GM18507 (cell line): Measurements from ENCODE around the gene SMIM41.
"Not testable (repeated sequence)": the region's sequence is repeated elsewhere in the genome, so short reads cannot be mapped to it uniquely, and the experiment has no call there.

ENCODE experiments used
- DNase-seq: peaks from one replicate; pipeline ENCODE4 v3.0.0; 2011; ENCODE audit warnings: low read depth; ENCODE audit not compliant: insufficient read length; ENCODE audit errors: extremely low spot score
- FAIRE-seq: peaks from 2 replicates; lab custom pipeline; 2011; peaks lifted over from hg19 to GRCh38; lab: Jason Lieb, UNC

SMIM41 gene

GRCh38 chr12:52082988-52083637 is 3.6 kb downstream of the SMIM41 start:
- DNase-seq (peak; percentile 69), FAIRE-seq (peak; percentile 94)

DNA sequence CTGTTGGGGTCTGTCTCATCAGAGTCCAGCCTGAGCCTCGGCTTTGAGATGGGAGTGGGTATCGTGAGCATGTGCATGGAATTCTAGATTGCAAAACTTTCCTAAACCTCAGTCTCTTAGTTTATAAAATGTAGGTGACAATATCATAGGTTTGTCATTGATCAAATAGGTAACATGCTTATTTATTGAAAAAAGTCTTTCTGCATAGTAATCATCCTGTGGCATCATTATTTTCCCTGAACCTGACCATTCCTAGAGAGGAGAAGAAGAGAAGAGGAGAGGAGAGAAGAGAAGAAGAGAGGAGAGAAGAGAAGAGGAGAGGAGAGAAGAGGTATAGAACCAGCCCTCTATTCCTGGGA is 4.1 kb downstream of the SMIM41 start:
- FAIRE-seq, result no peak
- DNase-seq, result no peak

- FAIRE-seq (no peak), DNase-seq (no peak)
Measured at GRCh38 chr12:52084491-52085231, 5.2 kb downstream of the SMIM41 start.

DNA sequence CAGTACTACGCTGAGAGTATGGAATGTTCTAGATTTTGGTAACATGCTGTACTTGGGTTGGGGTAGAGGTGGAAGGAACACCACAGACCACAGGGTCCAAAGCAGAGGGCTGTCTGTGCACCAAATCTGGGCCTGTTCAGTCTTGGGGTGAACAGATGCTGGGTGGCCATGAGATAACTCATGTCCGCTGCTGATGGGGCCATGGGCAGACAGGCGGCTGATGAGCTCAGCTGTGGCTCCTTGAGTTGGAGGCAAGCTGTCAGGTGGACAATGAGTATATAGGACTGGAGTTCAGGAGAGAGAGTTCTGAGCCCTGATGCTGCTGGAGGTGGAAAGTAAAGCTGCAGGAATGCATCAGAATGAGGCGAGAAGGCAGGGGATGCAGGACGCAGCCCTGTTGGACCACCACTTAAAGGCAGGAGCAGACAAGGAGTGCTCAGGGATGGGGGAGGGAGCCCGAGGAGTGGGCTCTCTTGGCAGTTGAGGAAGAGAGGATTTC is 6.2 kb downstream of the SMIM41 start:
- FAIRE-seq (no peak), DNase-seq (no peak)

- no peak for DNase-seq
- no peak for FAIRE-seq
Measured at GRCh38 chr12:52086366-52086765, 6.9 kb downstream of the SMIM41 start.

DNA sequence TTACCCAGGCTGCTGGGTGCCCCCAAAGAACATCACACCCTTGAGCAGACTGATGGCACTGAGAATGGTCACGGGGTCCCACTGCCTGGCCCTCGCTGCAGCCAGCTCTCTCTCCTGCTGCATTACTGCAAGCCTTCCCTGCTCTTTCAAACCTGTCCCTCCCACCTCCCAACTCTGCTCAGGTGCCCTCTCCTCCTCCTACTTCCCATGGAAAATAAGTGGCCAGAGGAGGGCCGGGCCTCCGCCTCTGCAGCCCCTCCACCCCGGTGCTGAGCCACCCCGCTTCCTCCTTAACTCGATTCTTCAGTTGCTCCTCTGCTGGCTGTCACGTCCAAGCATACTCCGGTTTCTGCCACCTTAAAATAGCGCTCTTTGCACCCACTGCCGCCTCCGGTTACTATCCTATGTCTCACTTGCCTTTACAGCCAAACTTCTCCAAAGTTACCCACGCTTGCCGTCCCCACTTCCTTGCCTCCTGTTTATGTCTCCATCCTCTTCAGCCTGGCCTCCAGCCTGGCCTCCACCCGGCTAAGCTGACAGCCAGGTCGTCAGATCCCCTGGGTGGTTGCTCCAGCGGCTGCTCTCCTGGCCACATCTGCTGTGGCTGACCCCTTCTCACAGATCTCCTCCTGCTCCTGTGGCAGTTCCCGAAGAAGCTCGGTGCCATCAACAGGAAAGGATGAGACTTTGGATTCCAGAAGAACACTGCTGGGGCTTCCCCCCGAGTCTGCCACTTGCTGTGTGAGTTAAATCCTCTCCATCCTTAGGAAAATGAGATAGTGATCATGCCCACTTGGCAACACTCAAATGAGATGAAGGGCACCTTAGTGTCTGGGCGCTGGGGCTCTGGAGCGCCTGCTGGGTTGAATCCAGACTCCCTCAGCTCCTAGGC is 7.7 kb downstream of the SMIM41 start:
- DNase-seq (no peak), FAIRE-seq (no peak)

- FAIRE-seq (peak; percentile 80), DNase-seq (no peak)
Measured at GRCh38 chr12:52087961-52088820, 8.7 kb downstream of the SMIM41 start.

- DNase-seq, result no peak
- FAIRE-seq, result no peak
Measured at GRCh38 chr12:52089491-52089890, 10.0 kb downstream of the SMIM41 start.

GRCh38 chr12:52090291-52090690 is 10.8 kb downstream of the SMIM41 start:
- no peak for DNase-seq
- FAIRE-seq, result no peak

GRCh38 chr12:52091061-52091460 is 11.6 kb downstream of the SMIM41 start:
- FAIRE-seq (no peak), DNase-seq (no peak)

- FAIRE-seq (no peak), DNase-seq (no peak)
Measured at GRCh38 chr12:52091869-52092268, 12.4 kb downstream of the SMIM41 start.

DNA sequence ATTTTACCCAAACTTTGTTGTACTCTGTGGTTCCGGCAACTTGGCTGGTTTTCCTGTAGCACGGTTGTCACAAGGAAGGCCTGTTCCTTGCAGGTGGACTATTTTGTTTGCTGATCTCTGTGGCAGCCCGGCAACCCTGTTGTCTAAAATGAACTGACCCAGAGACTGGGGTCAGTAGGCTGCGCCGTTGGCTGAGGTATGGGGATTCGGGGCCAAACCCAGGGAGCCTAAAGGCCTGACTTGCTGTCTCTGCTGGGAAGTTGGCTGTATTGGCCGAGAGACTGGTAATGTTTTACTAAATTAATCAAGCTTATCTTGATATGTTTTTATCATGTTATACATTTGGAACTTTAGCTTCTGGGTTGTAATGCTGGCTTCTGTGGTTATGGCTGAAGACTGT is 13.8 kb downstream of the SMIM41 start:
- no peak for FAIRE-seq
- DNase-seq, result no peak

- FAIRE-seq, result no peak
- no peak for DNase-seq
Measured at GRCh38 chr12:52096332-52097044, 17.0 kb downstream of the SMIM41 start.

GRCh38 chr12:52097045-52097666 is 17.7 kb downstream of the SMIM41 start:
- FAIRE-seq (no peak), DNase-seq (no peak)

DNA sequence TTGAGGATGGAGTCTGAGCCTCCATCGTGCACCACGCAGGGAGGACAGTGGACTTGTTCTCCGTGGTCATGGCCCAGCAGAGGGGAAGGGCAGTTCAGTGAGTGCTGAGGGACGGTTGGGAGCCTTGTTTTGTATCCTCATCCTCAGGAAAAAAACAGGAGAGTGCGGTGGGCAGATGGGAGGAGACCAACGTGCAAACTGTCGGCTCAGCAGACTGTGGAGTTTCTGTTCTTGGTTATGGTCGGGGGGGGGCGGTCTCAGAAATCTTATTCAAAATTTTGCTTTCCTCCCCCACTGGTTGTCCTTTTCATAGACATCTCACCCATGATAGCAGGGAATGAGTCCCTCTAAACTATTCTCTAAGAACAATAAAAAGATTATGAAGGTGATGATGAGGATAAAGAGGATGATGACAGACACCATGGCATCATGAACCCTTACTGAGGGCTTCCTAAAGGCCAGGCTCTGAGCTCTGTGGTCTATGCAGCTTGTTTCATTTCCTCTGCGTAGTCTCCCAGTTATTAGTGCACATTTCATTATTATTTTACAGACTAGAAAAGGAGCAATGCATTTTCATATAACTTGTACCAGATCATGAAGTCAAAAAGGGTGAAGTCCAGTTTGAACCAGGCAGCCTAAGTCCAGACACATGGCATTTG is 25.1 kb downstream of the SMIM41 start:
- FAIRE-seq, result peak; percentile 29
- not testable (repeated sequence) for DNase-seq

DNA sequence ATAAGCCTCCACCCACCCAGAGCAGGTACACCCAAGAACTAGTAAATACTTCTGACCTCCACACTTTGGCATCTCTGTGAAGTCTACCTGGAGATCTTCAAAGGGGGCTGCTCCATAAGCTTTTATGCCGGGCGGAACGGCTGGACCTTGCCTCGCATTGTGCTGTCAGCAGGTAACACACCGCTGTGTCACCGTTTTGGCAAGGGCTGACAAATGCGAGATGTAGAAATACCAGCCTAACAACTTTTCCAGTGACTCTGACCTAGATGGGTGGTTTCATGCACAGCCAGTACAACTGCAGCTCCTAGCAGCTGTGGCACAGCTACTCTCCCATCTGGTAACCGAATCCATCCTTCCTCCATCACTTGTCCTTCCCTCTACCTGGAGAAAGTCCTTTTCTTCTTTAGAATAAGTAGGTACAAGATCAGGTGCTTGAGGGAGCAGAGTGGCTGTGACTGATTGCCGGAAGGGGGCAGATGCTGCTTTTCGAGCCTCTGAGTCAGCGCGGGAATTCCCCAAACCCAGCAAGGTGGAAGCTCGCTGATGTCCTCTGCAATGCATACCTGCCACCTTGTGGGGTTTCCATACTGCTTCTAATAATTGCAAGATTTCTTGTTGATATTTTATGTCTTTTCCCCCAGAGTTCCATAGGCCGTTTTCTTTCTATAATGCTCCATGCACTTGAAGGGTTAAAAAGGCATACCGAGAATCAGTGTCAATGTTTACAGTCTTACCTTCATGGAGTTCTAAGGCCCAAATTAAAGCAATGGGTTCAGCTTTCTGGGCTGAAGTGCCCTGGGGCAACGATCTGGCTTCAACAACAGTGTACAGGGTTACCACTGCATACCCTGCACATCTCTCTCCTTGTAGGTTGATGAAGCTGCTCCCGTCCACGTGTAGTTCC is 37.0 kb downstream of the SMIM41 start:
- not testable (repeated sequence) for FAIRE-seq, DNase-seq
